Measurements from ENCODE around the gene ETS1.

DNA sequence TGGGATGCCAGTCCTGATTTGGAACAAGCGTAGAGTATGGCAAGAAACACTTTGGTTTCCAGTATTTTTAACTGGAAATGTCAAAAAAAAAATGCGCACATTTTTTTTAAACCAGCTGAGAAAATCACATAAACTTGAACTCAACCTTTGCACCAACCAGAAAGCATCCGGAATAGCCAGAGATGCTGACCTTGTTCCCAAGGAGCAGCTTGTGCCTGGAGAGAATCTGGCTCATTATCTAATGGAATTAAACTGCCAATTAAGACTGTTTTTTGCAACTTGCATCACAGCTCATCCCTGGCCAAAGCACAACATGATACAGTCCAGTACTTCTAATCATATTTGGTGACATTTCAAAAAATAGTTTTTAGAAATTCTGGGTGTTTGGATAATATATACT lies 8.4 kb upstream of the ETS1 start:
- TF ChIP-seq EP300 (IDR thresholded peaks at IDR 0.05; ENCODE audit: borderline replicate concordance) = no peak
- no peak for TF ChIP-seq YY1 (IDR thresholded peaks at IDR 0.05; ENCODE audit: low read depth)
- TF ChIP-seq, protein P1, sequence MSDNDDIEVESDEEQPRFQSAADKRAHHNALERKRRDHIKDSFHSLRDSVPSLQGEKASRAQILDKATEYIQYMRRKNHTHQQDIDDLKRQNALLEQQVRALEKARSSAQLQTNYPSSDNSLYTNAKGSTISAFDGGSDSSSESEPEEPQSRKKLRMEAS (IDR thresholded peaks at IDR 0.05) = no peak
- TF ChIP-seq FOXM1 (IDR thresholded peaks at IDR 0.05; ENCODE audit: borderline replicate concordance, low read depth) = no peak
- TF ChIP-seq, protein P2, sequence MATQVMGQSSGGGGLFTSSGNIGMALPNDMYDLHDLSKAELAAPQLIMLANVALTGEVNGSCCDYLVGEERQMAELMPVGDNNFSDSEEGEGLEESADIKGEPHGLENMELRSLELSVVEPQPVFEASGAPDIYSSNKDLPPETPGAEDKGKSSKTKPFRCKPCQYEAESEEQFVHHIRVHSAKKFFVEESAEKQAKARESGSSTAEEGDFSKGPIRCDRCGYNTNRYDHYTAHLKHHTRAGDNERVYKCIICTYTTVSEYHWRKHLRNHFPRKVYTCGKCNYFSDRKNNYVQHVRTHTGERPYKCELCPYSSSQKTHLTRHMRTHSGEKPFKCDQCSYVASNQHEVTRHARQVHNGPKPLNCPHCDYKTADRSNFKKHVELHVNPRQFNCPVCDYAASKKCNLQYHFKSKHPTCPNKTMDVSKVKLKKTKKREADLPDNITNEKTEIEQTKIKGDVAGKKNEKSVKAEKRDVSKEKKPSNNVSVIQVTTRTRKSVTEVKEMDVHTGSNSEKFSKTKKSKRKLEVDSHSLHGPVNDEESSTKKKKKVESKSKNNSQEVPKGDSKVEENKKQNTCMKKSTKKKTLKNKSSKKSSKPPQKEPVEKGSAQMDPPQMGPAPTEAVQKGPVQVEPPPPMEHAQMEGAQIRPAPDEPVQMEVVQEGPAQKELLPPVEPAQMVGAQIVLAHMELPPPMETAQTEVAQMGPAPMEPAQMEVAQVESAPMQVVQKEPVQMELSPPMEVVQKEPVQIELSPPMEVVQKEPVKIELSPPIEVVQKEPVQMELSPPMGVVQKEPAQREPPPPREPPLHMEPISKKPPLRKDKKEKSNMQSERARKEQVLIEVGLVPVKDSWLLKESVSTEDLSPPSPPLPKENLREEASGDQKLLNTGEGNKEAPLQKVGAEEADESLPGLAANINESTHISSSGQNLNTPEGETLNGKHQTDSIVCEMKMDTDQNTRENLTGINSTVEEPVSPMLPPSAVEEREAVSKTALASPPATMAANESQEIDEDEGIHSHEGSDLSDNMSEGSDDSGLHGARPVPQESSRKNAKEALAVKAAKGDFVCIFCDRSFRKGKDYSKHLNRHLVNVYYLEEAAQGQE (IDR thresholded peaks at IDR 0.05; ENCODE audit: low read depth) = no peak
- TF ChIP-seq RAD21 (IDR thresholded peaks at IDR 0.05; ENCODE audit: low read depth) = no peak
- TF ChIP-seq NFIC (IDR thresholded peaks at IDR 0.05) = no peak
- TF ChIP-seq TCF12 (IDR thresholded peaks at IDR 0.05; ENCODE audit: low read depth) = no peak
- TF ChIP-seq TEAD4 (IDR thresholded peaks at IDR 0.05) = no peak
- TF ChIP-seq EGR1 (IDR thresholded peaks at IDR 0.05) = no peak
- TF ChIP-seq CREB1 (IDR thresholded peaks at IDR 0.05; ENCODE audit: low read depth) = no peak
- TF ChIP-seq ZBTB7A (IDR thresholded peaks at IDR 0.05; ENCODE audit: low read depth) = no peak
- no peak for TF ChIP-seq CEBPB (IDR thresholded peaks at IDR 0.05)

Measured in Ishikawa (cell line).